Suprapubic skin (tissue), 3 donors: Measurements from ENCODE around the gene LHFPL4.

Source experiments
- POLR2A ChIP-seq, 2 donors: fragments of 450-650 bp; IDR thresholded peaks; one replicate each; pipeline ENCODE4 v1.6.1; 2017; ENCODE audit warnings: antibody characterized with exemption in 2 of 2, mild to moderate bottlenecking in 2 of 2, moderate library complexity in 2 of 2
- TF ChIP-seq, protein P1 (sequence below), 2 donors: fragments of 200-600 bp in 1 of 2; fragments of 450-650 bp in 1 of 2; sonication (generic) in 1 of 2; IDR thresholded peaks; one replicate each; pipeline ENCODE4 v1.5.1; 2016 to 2019; ENCODE audit warnings: antibody characterized with exemption in 2 of 2, mild to moderate bottlenecking in 1 of 2, moderate library complexity in 1 of 2

GRCh38 chr3:9525078-9525477, 28.5 kb downstream of the LHFPL4 start:
- TF ChIP-seq POLR2A (IDR thresholded peaks at IDR 0.05), result no peak
- TF ChIP-seq, protein P1, sequence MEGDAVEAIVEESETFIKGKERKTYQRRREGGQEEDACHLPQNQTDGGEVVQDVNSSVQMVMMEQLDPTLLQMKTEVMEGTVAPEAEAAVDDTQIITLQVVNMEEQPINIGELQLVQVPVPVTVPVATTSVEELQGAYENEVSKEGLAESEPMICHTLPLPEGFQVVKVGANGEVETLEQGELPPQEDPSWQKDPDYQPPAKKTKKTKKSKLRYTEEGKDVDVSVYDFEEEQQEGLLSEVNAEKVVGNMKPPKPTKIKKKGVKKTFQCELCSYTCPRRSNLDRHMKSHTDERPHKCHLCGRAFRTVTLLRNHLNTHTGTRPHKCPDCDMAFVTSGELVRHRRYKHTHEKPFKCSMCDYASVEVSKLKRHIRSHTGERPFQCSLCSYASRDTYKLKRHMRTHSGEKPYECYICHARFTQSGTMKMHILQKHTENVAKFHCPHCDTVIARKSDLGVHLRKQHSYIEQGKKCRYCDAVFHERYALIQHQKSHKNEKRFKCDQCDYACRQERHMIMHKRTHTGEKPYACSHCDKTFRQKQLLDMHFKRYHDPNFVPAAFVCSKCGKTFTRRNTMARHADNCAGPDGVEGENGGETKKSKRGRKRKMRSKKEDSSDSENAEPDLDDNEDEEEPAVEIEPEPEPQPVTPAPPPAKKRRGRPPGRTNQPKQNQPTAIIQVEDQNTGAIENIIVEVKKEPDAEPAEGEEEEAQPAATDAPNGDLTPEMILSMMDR (IDR thresholded peaks at IDR 0.05), result no peak
